OCI-LY7 (cell line): ENCODE measurements around the gene CAND1.

Experiments used
- CTCF ChIP-seq: fragments of 200-600 bp; sonication (generic); conservative IDR thresholded peaks from 2 replicates; pipeline ENCODE4 v1.5.1; 2014; ENCODE audit warnings: mild to moderate bottlenecking, antibody characterized with exemption, low read length, moderate library complexity, mixed read lengths
- EZH2phosphoT487 ChIP-seq: fragments of 200-600 bp; sonication (generic); IDR thresholded peaks from 2 replicates; pipeline ENCODE4 v1.6.1; 2018; ENCODE audit warnings: low read depth, borderline replicate concordance, mild to moderate bottlenecking, mixed run types, antibody characterized with exemption, low read length, moderate library complexity, mixed read lengths

- TF ChIP-seq EZH2phosphoT487 (no peak), CTCF (no peak)
These were observed 15.4 kb downstream of the CAND1 start for GRCh38 chr12:67284561-67284960.
